Body of pancreas (tissue), 4 donors: ENCODE measurements around the gene PWWP2B. TPM values are rescaled to one million over a fixed set of nuclear protein-coding genes. Genes with fewer than 3 reads are reported as not detected.
A peak's percentile ranks its signal among the peaks of the same experiment; 100 is the strongest.

Experiments used
- ATAC-seq: fragments of 150-250 bp; one replicate; pipeline ENCODE4 v1.9.1; 2016
- DNase-seq, 4 donors: peaks; one replicate each; pipeline ENCODE4 v3.0.0-alpha.2; 2019
- H3K27ac ChIP-seq, 4 donors: fragments of 200-600 bp; sonication (generic); 1 replicate in 3 of 4; 2 replicates in 1 of 4; pipeline versions ENCODE4 v1.5.1 to v1.6.1; 2016 to 2019; ENCODE audit warnings: mild to moderate bottlenecking in 1 of 4, mixed read lengths in 1 of 4, moderate library complexity in 1 of 4
- H3K27me3 ChIP-seq, 2 donors: fragments of 200-600 bp; sonication (generic); one replicate each; pipeline ENCODE4 v1.6.0; 2016; ENCODE audit warnings: mild to moderate bottlenecking in 1 of 2
- H3K36me3 ChIP-seq, 2 donors: fragments of 200-600 bp; sonication (generic); replicated peaks in 1 of 2; 2 replicates each; pipeline ENCODE4 v1.5.1; 2016; ENCODE audit warnings: low read depth in 2 of 2; ENCODE audit not compliant: insufficient read depth in 1 of 2
- H3K4me1 ChIP-seq: fragments of 200-600 bp; sonication (generic); one replicate; pipeline ENCODE4 v1.6.0; 2016
- H3K4me3 ChIP-seq, 2 donors: fragments of 200-600 bp; sonication (generic); 1 replicate in 1 of 2; 2 replicates in 1 of 2; pipeline ENCODE4 v1.5.1; 2016 to 2019
- H3K9me3 ChIP-seq, 3 donors: fragments of 200-600 bp; sonication (generic); 1 replicate in 2 of 3; 2 replicates in 1 of 3; pipeline ENCODE4 v1.5.1; 2016
- POLR2A ChIP-seq, 3 donors: fragments of 450-650 bp; IDR thresholded peaks; one replicate each; pipeline ENCODE4 v1.6.1; 2016; ENCODE audit warnings: antibody characterized with exemption in 3 of 3, mild to moderate bottlenecking in 2 of 3
- WGBS, 2 donors: methylation state at CpG; one replicate each; pipeline ENCODE4 v1.1.5; 2017; 5-methylcytosine and 5-hydroxymethylcytosine counted together
- intact Hi-C: fragments of 100-400 bp; cut with DNase I; formaldehyde crosslinking; loops from one replicate; pipeline ENCODE4 v1.15.1; 2023
- total RNA-seq, 2 donors: library from RNA; depleted of rRNA; stranded (reverse); fragments of >200 nt; gene quantifications; one replicate each; pipeline ENCODE4 v1.1.0, GENCODE V29; 2016
- TF ChIP-seq, protein P1 (sequence below), 7 experiments: fragments of 450-650 bp in 4 of 7; fragments of 200-600 bp in 3 of 7; sonication (generic) in 3 of 7; IDR thresholded peaks; one replicate each; pipeline ENCODE4 v1.5.1; 2016 to 2019; ENCODE audit warnings: antibody characterized with exemption in 7 of 7

The PWWP2B gene
- total RNA-seq, 2 donors from 2014 or later, result 31.9 to 46.5 TPM

DNA sequence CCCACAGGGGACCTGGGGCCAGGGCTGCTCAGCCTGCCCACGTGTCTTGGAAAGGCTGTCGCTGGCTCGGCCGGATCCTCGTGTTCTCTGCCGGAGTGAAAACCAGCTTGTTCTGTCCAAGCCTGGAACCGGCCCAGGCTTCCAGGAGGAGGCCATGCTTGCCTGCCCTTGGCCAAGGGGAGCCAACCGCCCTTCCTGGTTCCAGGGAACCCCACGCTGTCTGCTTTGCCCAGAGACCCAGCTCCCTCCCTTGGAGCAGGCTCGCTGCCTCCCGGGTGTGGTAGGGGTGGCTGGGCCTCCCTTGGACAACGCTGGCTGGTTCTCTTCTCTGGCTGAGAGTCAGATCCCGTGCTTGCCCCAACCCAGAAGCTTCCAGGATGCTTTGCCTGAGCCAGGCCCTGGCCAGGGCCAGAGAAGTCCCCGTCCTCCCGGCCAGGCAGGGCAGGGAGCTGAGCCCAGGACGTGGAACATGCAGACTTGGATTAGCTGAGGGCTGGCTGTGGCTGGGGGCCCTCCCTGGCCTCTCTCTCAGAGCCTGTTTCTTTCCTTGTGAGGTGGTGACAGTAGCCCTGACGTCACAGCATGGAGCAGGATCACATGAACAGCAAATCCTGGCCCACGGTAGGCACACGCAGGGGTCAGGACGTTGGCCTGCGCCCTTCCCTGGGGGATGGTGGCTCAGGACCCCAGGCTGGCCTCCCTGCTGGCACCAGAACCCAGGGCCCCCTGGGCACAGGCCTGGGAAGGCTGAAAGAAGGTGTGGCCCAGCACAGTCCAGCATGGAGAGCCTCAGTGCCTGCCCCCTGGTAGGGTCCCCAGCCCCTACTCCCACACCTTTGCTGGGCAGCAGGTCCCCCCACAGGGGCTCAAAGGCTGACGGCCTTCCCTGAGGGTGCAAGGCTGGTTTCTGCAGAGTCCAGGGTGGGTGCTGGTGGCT lies 67.5 kb downstream of the PWWP2B start:
- WGBS, 2 donors, result 61 to 80% methylated on average over 5 to 22 of the region's 22 CpGs
- no peaks in the 10 kb centered on the region for H3K36me3 ChIP-seq
- intact Hi-C loops, result loop anchor here (5.0 to 10.0 kb wide), 3 partner anchors 160 to 240 kb away; partner anchors contain the start of gene STK32C
- no peak overlapping the region for H3K4me3 ChIP-seq
- H3K4me1 ChIP-seq, result peaks cover 44% of the 10 kb centered on the region
- peak; percentile 49 for ATAC-seq
- no peak for TF ChIP-seq POLR2A (IDR thresholded peaks at IDR 0.05)
- TF ChIP-seq, protein P1, sequence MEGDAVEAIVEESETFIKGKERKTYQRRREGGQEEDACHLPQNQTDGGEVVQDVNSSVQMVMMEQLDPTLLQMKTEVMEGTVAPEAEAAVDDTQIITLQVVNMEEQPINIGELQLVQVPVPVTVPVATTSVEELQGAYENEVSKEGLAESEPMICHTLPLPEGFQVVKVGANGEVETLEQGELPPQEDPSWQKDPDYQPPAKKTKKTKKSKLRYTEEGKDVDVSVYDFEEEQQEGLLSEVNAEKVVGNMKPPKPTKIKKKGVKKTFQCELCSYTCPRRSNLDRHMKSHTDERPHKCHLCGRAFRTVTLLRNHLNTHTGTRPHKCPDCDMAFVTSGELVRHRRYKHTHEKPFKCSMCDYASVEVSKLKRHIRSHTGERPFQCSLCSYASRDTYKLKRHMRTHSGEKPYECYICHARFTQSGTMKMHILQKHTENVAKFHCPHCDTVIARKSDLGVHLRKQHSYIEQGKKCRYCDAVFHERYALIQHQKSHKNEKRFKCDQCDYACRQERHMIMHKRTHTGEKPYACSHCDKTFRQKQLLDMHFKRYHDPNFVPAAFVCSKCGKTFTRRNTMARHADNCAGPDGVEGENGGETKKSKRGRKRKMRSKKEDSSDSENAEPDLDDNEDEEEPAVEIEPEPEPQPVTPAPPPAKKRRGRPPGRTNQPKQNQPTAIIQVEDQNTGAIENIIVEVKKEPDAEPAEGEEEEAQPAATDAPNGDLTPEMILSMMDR (IDR thresholded peaks at IDR 0.05), result no peak
- peak in 3 of 4 donors; percentile 67 to 77 (median 67) for DNase-seq
- H3K9me3 ChIP-seq, result no peaks in the 10 kb centered on the region
- no peaks in the 10 kb centered on the region for H3K27me3 ChIP-seq
- peak overlapping the region in 3 of 4 donors; percentile 54 to 80 (median 60) for H3K27ac ChIP-seq

DNA sequence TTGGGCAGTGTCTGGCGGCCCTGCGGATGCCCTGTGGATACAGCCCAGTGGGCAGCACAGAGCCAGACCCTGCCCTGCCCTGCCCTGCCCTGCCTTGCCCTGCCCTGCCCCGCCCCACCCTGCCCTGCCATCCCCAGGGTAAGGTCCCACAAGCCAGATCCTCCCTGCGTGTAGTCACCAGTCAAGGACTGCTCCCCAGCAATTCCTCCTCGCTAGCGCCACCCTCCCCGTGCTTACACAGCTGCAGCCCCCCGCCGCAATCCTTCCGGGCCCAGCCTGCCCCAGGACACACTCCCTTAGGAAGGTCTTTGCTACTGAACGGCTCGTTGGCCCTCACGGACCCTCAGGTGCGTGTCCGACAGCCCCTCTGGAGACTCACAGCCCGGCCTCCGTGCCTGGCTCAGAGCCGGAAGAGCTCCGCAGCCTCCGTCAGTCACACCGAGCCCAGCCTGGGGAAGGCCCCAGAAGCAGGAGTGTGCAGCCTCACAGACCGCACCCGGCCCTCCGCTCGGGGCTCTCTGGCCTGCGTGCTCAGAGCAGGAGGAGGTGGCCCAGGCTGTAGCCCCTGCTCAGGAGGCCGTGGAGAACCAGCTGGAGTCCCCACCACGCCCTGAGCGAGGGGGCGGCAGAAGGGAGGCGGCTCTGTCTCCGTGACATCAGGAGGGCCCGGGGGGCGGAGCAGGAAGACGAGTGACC lies 68.3 kb downstream of the PWWP2B start:
- no peaks in the 10 kb centered on the region for H3K9me3 ChIP-seq
- peak in 1 of 4 donors; percentile 7 for DNase-seq
- no peak overlapping the region for H3K4me3 ChIP-seq
- intact Hi-C loops, result loop anchor here (10.0 kb wide), 2 partner anchors 161 to 241 kb away; partner anchors contain the start of gene STK32C
- WGBS, 2 donors, result 89 to 92% methylated on average over 19 to 26 of the region's 35 CpGs
- peaks cover 38% of the 10 kb centered on the region for H3K4me1 ChIP-seq
- no peaks in the 10 kb centered on the region for H3K36me3 ChIP-seq
- no peak for ATAC-seq
- H3K27me3 ChIP-seq, result no peaks in the 10 kb centered on the region
- H3K27ac ChIP-seq, result peak overlapping the region in 2 of 4 donors; percentile 54 to 80
- TF ChIP-seq, protein P1 (IDR thresholded peaks at IDR 0.05), result no peak
- no peak for TF ChIP-seq POLR2A (IDR thresholded peaks at IDR 0.05)

DNA sequence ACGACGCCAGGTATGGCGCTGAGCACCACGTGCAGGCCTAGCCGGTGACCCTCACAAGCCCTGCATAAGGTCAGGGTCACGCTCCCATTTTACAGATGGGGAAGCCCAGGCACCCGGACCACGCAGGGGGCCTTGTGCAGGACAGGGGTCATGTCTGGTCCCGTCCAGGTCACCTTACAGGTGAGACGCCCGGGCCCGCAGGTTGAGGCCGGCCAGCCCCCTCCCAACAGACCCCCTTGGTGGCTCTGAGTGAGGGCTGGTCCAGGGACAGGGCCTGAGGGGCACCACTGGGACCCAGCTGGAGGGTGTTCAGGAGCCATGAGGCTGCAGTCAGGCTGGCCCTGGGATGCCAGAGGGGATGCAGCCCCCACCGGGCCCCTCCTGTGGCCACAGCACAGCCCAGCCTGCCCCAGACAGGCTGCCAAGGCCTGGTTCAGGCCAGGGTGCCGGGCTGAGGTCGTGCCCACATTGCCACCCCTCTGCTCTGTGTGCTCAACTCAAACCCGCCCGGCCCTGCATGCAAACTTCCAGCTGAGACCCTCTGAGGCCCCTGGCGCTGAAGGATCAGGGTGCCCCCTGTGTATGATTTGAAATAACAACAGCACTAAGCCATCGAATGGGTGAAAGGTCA lies 69.0 kb downstream of the PWWP2B start:
- intact Hi-C loops, result loop anchor here (10.0 kb wide), 2 partner anchors 161 to 241 kb away; partner anchors contain the start of gene STK32C
- Histone ChIP-seq H3K4me3 (no peak overlapping the region), H3K4me1 (peaks cover 38% of the 10 kb centered on the region), H3K27ac (no peak overlapping the region), H3K9me3 (no peaks in the 10 kb centered on the region), H3K36me3 (no peaks in the 10 kb centered on the region), H3K27me3 (no peaks in the 10 kb centered on the region)
- DNase-seq, result no peak
- TF ChIP-seq, protein P1 (IDR thresholded peaks at IDR 0.05), result no peak
- no peak for TF ChIP-seq POLR2A (IDR thresholded peaks at IDR 0.05)
- no peak for ATAC-seq
- WGBS, 2 donors, result 90 to 91% methylated on average over 11 to 20 of the region's 20 CpGs

DNA sequence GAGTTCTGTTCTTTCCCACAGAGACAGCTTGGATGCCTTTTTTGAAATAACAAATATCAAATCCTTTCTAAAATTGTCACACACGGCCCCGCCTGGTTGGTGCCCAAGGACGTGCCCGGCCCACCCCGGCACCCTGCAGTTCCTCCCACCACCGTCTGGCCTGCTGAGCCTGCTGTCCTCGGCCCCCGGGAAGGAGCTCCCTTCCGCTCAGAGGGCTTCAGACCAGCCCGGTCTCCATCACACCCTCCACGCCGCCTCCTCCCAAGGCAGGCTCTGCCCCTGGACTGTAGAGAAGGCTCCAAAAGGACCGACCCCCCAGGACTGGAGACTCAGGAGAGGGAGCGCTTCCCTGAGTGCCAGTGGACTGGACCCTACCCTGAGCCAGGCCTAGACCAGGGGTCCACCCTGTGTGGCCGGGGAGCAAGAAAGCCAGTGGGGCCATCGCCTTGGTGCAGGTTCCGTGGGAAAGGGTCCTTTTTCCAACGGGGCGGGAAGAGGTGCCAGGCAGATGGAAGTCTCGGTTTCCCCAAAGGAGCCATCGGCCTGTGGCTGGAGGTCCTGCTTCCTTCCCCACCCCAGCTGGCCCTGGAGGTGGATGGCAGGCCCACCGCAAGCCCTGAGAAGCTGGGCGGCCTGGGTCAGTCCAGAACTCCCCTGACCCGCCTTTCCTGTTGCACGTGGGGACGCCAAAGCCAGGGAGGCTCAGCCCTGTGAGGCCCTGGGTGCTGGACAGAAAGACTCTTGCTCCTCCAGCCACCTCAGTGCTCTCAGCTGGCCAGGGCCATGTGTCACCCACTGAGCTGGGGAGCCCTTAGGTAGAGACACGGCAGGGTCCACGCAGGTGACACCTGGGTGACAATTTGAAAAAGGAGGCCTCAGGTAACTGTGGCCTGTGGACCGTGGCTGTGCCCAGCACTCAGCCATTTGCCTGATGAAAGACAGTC lies 69.8 kb downstream of the PWWP2B start:
- TF ChIP-seq, protein P1 (IDR thresholded peaks at IDR 0.05), result no peak
- TF ChIP-seq POLR2A (IDR thresholded peaks at IDR 0.05), result no peak
- intact Hi-C loops, result loop anchor here (10.0 kb wide), 2 partner anchors 162 to 242 kb away; partner anchors contain the start of gene STK32C
- peak overlapping the region; percentile 16 to 58 (median 39) for H3K27ac ChIP-seq

More for the DNA sequence above, 69.8 kb downstream of the PWWP2B start:
- no peak for ATAC-seq
- Histone ChIP-seq H3K4me1 (peaks cover 38% of the 10 kb centered on the region), H3K4me3 (no peak overlapping the region), H3K9me3 (no peaks in the 10 kb centered on the region), H3K36me3 (no peaks in the 10 kb centered on the region), H3K27me3 (no peaks in the 10 kb centered on the region)
- DNase-seq, result peak in 1 of 4 donors; percentile 11
- WGBS, 2 donors, result 88 to 92% methylated on average over 19 to 29 of the region's 29 CpGs
